Measurements from ENCODE around the gene FUBP3.

FUBP3 gene, protein sequence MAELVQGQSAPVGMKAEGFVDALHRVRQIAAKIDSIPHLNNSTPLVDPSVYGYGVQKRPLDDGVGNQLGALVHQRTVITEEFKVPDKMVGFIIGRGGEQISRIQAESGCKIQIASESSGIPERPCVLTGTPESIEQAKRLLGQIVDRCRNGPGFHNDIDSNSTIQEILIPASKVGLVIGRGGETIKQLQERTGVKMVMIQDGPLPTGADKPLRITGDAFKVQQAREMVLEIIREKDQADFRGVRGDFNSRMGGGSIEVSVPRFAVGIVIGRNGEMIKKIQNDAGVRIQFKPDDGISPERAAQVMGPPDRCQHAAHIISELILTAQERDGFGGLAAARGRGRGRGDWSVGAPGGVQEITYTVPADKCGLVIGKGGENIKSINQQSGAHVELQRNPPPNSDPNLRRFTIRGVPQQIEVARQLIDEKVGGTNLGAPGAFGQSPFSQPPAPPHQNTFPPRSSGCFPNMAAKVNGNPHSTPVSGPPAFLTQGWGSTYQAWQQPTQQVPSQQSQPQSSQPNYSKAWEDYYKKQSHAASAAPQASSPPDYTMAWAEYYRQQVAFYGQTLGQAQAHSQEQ
- long read RNA-seq, transcript FUBP3-201 (19 exons, 3,124 nt) = major isoform, 41 of 76 reads
- long read RNA-seq, partial matches to known transcripts = 16 of 76 reads
- long read RNA-seq, other reads (novel, unspliced or antisense) = 16 of 76 reads

DNA sequence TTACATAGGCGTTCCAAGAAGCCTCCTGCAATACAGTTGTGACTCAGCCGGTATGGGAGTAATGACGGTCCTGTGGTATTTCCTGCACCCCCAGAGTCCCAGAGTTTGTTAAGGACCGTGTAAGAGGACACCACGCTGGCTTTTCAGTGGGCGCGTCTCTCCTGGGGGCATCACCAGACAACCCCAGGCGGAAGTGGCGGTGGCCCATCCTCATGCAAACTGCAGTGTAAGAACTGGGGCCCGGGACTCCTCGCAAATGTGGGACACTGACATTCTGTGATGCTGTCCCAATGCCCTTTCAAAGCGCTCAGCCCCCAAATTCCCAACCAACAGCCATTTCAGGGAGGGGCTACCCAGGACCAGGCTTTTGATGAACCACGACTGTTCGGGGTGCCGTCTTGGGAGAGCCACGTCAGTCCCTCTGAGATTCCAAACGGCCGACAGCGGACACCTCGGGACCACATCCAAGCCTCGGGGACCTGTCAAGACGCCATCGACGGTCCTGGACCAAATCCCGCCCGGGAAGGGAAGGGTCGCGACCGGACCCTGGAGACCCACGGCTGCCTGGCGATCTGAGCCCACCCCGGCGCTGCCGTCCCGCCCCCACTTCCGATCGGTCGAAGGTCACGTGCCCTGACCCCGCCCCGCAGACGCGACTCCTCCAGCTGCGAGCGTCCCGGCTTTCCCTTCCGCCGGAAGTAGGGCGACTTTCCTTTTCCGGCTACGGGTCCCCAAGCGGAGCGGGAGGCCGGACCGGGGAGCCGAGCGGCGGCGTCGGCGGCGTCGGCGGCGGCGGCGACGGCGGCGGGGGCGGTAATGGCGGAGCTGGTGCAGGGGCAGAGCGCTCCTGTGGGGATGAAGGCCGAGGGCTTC, at the start of gene FUBP3:
Gene FUBP3 (plus strand): TSS at position 713 of the 873 bp plus-strand sequence. CDS start 104 bp downstream, at position 817.
- TF ChIP-seq SPI1 (IDR thresholded peaks at IDR 0.05; ENCODE audit: borderline replicate concordance, low read depth) (peak; percentile 32; the same call in 1 of the 2 replicates), POLR2AphosphoS5 (IDR thresholded peaks at IDR 0.05; ENCODE audit: low read depth) (peak; percentile 83; the same call in 1 of the 2 replicates), REST (IDR thresholded peaks at IDR 0.05; ENCODE audit: insufficient replicate concordance, low read depth) (peak; percentile 30), GABPA (IDR thresholded peaks at IDR 0.05; ENCODE audit: low read depth) (peak; percentile 96)
- TF ChIP-seq, protein P1, sequence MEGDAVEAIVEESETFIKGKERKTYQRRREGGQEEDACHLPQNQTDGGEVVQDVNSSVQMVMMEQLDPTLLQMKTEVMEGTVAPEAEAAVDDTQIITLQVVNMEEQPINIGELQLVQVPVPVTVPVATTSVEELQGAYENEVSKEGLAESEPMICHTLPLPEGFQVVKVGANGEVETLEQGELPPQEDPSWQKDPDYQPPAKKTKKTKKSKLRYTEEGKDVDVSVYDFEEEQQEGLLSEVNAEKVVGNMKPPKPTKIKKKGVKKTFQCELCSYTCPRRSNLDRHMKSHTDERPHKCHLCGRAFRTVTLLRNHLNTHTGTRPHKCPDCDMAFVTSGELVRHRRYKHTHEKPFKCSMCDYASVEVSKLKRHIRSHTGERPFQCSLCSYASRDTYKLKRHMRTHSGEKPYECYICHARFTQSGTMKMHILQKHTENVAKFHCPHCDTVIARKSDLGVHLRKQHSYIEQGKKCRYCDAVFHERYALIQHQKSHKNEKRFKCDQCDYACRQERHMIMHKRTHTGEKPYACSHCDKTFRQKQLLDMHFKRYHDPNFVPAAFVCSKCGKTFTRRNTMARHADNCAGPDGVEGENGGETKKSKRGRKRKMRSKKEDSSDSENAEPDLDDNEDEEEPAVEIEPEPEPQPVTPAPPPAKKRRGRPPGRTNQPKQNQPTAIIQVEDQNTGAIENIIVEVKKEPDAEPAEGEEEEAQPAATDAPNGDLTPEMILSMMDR (IDR thresholded peaks at IDR 0.05; ENCODE audit: insufficient read depth, low read length) = no peak

DNA sequence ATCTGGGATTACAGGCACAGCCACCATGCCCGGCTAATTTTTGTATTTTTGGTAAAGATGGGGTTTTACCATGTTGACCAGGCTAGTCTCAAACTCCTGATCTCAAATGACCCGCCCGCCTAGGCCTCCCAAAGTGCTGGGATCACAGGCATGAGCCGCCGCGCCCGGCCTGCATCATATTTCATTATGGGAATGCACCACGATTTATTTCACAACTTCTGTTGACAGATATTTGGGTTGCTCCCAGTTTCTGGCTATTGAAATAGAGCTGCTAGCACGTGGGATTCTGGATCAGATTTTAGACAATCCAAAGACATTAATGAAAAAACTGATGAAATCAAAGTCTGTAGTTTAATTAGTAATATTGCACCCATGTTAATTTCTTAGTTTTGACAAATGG, 48.4 kb upstream of the FUBP3 start:
- H3K4me3 ChIP-seq (replicated peaks; ENCODE audit: insufficient read depth, low read length) = no peak overlapping the region
- no peak overlapping the region for H3K27ac ChIP-seq (replicated peaks)
- TF ChIP-seq POLR2AphosphoS5 (IDR thresholded peaks at IDR 0.05; ENCODE audit: low read depth) = no peak
- no peak for TF ChIP-seq REST (IDR thresholded peaks at IDR 0.05; ENCODE audit: insufficient replicate concordance, low read depth)
- no peak for TF ChIP-seq GABPA (IDR thresholded peaks at IDR 0.05; ENCODE audit: low read depth)
- TF ChIP-seq, protein P1 (IDR thresholded peaks at IDR 0.05; ENCODE audit: insufficient read depth, low read length) = no peak
- TF ChIP-seq SPI1 (IDR thresholded peaks at IDR 0.05; ENCODE audit: borderline replicate concordance, low read depth) = no peak
- peaks cover 9% of the 10 kb centered on the region for H3K27me3 ChIP-seq (ENCODE audit: insufficient read depth, poor library complexity, severe bottlenecking)
- DNase-seq (ENCODE audit: low read depth in 1 of 2, low spot score in 1 of 2) = no peak

More for the DNA sequence above, at the start of gene FUBP3:
- H3K4me3 ChIP-seq (replicated peaks; ENCODE audit: insufficient read depth, low read length) = peak within 1 kb of the TSS; percentile 94
- H3K27ac ChIP-seq (replicated peaks) = peak within 1 kb of the TSS; percentile 80
- peak; percentile 82 to 92 for DNase-seq (ENCODE audit: low read depth in 1 of 2, low spot score in 1 of 2)
- no peaks in the 10 kb centered on the region for H3K27me3 ChIP-seq (ENCODE audit: insufficient read depth, poor library complexity, severe bottlenecking)

DNA sequence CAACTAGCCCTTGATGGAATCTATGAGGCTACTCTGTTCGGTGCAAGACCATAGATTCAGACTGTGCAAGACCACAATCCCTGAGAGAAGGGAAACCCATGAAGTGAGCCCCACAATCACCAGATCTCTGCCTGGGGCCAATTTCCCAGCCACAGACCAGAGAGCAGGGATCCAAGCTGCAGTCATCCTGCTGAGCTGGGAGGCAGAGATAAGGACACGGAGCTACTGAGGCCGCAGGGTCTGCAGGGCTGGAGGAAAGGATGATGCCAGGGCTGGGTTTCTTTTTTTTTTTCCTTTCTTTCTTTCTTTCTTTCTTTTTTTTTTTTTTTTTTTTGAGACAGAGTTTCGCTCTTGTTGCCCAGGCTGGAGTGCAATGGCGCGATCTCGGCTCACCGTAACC, 47.7 kb upstream of the FUBP3 start:
- Histone ChIP-seq H3K27me3 (ENCODE audit: insufficient read depth, poor library complexity, severe bottlenecking) (peaks cover 17% of the 10 kb centered on the region), H3K4me3 (replicated peaks; ENCODE audit: insufficient read depth, low read length) (no peak overlapping the region), H3K27ac (replicated peaks) (no peak overlapping the region)
- TF ChIP-seq, protein P1 (IDR thresholded peaks at IDR 0.05; ENCODE audit: insufficient read depth, low read length) = no peak
- TF ChIP-seq GABPA (IDR thresholded peaks at IDR 0.05; ENCODE audit: low read depth) (no peak), REST (IDR thresholded peaks at IDR 0.05; ENCODE audit: insufficient replicate concordance, low read depth) (no peak), SPI1 (IDR thresholded peaks at IDR 0.05; ENCODE audit: borderline replicate concordance, low read depth) (no peak), POLR2AphosphoS5 (IDR thresholded peaks at IDR 0.05; ENCODE audit: low read depth) (no peak)
- no peak for DNase-seq (ENCODE audit: low read depth in 1 of 2, low spot score in 1 of 2)
